ENCODE data around the gene CREBBP.
"Not testable (repeated sequence)": the region's sequence is repeated elsewhere in the genome, so short reads cannot be mapped to it uniquely, and the experiment has no call there.

Gene CREBBP

DNA sequence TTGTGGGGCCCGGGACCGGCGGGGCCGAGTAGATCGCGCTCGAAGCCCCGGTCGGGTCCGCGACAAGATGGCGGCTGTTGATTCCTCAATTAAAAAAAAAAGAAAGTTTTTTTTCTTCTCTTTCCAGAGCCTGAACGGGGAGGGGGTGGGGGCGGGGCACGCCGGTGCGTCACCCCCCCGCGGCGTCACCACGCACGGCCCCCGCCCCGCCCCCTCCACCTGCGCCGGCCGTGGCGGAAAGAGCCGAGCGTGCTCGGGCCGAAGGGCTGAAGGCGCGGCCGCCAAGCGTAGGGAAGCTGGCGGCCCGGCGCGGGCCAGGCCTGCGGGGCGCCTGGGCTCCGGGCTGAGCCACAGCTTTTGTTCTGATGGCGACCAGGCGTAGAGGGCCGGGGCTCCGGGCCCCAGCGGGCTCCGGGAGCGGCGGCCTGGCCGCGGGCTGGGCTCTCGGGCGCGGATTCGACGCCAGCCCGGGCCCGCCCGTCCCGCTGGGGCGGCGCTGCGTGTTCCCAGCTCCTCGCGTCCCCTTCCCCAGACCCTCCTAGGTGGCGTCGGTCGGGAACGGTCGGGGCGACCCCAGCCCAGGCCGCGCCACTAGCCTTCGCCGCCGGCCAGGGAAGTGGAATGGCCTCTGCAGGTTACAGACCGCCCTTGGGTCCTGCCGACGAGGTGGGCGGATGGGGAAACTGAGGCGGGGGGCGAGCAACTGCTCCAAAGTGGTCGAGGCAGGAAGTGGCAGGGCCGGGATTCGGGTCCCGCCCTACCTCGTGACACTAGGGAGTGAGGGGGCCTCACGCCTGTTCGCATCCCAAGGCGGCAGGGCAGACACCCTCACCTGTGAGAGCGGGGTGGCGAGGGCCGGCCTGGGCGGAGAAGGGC lies at the start of gene CREBBP:
CREBBP (minus strand) TSS at position 91 of the 876 bp plus-strand sequence. CDS start 797 bp downstream, outside the sequence.
- peak; percentile 90 for DNase-seq

- DNase-seq = not testable (repeated sequence)
Observed at GRCh38 chr16:3927147-3927546, 46.6 kb upstream of the CREBBP start.

DNA sequence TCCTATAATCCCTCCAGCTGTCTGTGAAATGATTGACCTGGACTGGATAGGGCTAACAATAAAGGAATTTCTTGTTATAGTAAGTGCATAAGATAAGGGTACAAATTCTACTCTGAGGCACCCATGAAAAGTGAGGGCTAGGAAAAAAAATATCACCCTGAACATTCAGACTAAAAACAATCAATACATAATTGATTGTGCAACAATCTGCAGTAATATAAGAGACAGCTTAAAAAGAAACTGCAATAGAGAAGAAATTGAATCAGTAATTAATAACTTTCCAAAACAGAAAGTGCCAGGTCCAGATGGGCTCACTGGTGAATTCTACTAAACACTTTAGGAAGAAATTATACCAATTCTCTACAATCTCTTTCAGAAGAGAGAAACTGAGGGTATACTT lies 44.2 kb upstream of the CREBBP start:
- no peak for DNase-seq

DNA sequence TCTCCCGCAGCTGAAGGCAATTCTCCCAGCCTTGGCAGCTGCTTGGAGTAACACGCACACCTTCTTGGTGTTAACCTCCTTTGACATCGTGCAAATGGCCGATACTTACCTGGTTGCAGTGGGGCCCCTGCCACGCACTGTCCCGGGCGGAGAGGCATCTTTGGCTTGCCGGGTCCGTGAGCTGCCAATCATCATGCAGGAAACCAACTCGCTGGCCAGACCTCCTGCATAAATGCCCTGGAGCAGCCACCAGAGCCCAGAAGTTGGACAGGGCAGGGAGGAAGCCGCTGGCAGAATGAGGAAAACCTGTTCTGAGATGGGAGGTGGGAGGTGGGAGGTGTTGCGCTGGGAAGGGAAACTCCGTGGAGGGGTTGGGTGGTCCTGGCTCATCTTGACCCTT lies 41.7 kb upstream of the CREBBP start:
- no peak for DNase-seq

DNA sequence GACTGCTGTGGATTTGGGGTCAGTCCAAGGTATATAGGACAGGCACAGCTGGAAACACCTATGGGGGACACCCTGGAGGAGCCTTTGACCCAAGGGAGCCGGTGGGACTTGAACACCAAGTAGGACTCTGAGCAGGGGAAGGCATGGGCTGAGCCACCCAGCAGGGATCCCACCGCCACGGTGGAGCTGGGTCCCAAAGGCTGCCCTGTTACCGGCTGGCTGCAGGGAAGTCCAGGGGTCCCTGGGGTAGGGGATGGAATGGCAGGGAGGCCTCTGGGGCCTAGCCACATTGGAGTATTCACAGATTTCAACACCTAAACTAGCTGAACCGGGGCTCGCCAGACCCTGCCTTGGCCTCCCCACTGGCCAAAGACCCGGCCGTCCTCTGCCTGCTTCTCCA lies 39.7 kb upstream of the CREBBP start:
- DNase-seq = no peak

DNA sequence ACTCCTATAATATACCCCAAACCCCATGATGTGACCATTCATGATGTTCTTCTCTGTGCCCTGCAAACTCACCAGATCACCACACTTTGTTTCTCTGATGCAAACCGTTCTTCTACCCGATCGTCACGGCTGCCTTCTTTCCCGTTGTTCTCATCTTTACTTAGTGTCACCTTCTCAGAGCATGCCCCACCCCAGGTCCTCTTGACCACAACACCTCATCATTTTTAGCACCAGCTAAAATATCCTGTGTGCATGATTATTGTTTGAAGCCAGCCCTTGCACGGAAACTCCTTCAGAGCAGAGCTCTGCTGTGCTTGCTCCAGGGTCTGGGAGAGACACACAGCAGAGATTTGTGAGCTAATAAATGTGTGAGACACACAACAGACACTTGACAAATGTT lies 38.9 kb upstream of the CREBBP start:
- no peak for DNase-seq

DNA sequence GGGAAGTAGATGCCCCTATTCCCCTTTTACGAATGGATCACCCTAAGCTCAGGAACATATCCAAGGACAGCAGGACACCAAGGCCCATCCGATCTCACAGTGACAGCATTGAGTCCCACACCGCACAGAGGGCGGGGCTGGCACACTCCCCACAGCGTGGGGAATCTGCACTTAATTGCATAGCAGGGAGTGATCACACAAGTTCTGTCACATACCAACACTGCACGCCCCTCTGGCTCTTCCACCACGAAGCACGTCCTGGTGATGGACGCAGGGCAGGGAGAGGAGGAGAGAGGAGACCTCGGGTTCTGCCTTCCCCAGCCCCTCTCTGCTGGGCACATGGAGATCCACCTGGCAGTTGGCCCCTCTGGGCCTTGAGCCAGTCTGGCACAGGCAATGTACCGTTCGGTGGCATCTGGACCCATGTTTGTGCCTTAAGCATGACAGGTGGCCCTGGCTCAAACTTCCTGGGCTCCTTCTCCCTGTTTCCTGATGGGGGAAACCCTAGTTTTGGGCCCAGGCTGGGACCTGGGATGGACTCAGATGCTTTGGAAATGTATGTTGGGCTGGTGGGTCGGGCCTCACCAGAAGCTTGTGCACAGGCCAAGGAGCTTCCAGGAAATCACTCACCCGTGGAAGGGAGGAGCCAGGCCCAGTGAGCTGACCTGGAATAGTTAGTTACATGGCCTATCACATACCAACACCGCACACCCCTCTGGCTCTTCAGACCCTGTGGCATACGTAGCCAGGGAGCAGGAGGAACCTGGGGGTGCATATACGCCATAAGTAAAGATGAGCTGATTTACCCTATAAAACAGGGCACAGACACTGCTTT lies 35.1 kb upstream of the CREBBP start:
- no peak for DNase-seq

DNA sequence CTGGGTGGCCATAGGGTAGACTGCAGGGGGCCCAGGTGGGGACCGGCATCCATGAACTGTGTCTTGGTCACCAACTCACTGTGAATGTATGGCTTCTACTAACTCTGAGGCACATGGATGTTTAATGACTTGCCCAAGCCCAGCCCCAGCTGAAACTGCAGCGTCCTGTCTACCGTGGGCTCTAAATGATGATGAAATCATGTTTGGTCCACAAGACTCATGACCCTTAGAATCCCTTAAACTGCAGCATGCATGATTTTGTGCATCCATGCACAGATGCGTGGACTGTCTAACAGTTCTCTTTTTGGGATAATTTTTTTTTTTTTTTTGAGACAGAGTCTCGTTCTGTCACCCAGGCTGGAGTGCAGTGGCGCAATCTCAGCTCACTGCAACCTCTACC lies 32.4 kb upstream of the CREBBP start:
- DNase-seq = no peak

GRCh38 chr16:3912373-3912772 lies 31.9 kb upstream of the CREBBP start:
- DNase-seq = no peak

DNA sequence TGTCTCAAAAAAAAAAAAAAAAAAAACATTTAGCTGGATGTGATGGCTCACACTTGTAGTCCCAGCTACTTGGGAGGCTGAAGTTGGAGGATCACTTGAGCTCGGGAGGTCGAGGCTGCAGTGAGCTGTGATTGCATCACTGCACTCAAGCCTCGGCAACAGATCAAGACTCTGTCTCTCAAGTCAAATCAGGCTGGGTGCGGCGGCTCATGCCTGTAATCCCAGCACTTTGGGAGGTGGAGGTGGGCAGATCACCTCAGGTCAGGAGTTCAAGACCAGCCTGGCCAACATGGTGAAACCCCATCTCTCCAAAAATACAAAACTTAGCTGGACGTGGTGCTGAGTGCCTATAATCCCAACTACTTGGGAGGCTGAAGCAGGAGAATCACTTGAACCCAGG lies 31.2 kb upstream of the CREBBP start:
- not testable (repeated sequence) for DNase-seq

DNA sequence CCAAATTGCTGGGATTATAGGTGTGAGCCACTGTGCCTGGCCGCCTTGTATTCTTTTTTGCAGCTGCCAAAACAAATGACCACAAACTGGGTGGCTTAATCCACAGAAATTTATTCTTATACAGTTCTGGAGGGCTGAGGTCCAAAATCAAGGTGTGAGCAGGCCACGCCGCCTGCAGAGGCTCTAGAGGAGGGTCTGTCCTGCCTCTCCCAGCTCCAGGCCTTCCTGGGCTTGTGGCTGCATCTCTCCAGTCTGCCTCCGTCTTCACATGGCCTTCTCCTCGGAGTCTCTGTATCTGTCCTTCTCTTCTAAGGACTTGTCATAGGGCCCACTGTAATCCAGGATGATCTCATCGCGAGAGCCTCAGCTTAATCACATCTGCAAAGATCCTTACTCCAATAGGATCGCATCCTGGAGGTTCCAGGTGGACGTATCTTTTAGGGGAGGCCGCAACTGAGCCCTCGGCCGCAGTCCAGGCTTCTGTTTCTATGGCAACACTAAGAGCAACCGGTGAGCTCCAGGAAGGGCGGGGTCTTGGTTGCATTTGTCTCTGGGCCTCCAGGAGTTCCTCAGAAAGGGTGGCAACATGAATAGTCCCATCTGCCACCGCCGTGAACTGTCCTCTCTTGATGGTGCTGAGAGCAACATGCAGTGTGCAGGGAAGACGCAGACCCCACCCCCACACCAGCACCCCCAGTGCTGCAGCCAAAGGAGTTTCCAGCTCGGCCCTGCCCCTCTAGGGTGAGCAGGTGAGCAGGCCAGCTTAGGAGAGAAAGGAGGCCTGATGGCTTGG lies 29.5 kb upstream of the CREBBP start:
- DNase-seq = peak; percentile 89

DNA sequence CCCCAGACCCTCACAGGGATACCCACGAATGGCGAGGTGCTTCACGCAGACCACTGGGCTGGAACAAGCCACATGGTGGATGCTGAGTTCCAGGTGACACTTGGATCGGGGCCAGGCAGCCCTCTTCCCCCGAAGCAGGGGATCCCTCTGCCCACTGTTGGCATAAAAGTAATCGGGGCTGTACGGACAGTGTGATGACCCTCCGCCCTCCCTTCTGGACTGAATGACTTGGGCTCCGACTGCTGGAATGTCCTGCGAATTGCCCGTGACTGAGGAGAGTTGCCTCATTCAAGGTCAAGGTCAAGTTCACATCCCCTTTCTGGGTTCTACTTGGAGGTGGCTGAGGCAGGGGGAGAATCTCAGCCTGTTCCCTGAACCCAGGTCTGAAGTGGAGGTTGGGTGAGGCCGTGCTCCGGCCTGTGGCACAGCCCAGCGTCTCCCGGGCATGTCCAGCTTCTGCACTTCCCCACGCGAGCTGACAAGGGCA lies 28.5 kb upstream of the CREBBP start:
- DNase-seq = no peak

DNA sequence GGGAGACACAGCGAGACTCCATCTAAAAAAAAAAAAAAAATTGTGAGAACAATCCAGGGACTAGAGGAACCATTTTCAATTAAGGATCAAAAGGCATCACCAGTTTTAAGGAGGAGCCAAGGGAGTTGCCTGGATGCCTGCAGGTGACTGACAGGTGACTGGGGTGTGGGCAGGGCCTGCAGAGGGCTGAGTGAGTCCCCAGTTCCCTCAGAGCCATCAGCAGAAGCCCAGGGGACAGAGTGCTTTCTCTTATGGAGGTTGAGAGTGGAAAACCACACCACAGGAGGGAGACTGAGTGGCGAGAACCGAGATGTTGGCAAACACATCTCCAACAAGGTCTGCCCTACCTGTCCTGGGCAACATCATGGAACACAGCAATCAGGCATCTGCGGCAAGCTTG lies 27.1 kb upstream of the CREBBP start:
- DNase-seq = no peak

DNA sequence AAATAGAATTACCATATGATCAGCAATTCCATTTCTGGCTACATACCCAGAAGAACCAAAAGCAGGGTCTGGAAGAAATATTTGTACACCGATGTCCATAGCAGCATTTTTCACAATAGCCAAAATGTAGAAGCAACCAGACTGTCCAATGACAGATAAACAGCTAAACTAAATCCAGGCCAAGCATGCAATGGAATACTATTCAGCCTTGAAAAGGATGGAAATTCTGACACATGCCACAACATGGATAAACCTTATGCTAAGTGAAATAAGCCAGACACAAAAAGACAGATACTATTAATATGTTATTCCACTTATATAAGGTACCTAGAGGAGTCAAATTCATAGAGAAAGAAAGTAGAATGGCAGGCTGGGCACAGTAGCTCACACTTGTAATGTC lies 25.9 kb upstream of the CREBBP start:
- DNase-seq = no peak

DNA sequence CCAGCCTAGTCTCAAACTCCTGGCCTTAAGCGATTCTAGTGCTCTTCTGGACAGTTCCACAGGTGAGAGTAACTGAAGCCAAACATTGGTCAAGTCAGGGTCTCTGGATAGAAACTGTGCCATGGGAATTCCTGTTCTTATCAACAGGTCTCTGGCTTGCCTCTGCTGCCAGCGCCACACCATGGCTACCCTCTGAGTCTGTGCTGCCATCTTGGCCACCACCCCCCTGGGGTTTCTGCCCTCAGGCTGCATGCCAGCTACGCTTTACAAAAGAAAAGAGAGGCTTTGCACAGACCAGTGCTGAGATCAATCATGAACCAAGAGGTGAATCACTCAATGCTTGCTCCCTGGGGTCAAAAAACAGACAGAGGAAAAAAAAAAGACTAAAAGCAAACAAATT lies 24.4 kb upstream of the CREBBP start:
- no peak for DNase-seq

DNA sequence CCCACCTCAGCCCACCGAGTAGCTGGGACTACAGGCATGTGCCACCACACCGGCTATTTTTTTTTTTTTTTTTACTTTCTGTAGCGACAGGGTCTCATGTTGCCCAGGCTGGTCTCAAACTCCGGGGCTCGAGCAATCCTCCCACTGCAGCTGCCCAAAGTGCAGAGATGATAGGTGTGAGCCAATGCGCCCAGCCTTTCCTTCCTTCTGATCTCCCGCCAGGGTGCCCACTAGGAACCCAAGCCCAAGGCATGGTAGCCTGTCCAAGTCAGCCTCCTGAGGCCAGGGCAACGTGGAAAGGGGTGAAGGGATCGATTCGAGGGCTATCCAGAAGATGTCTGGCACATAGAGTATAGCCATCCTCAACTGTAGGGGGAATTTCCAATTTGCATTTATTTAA lies 9.6 kb upstream of the CREBBP start:
- DNase-seq = no peak

DNA sequence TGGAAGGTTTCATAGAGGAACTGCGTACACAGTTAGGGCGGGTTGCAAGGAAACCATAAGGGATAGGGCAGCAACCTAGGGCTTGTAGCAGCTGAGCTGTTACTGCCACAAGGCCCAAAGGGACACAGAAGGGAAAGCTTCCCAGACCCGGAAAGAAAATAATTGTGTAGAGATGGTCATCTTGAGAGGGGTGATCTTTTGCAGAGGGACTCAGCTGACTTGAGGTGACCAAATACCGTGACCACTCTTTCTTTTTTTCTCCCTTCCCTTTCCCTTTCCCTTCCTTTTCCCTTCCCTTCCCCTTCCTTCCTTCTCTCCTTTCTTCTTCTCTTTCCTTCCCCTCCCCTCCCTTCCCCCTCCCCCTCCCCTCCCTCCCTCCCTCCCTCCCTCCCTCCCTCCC lies 8.5 kb upstream of the CREBBP start:
- no peak for DNase-seq

- not testable (repeated sequence) for DNase-seq
Observed at GRCh38 chr16:3885999-3886398, 5.5 kb upstream of the CREBBP start.

- no peak for DNase-seq
Observed at GRCh38 chr16:3884398-3884797, 3.9 kb upstream of the CREBBP start.

- peak; percentile 30 for DNase-seq
Observed at GRCh38 chr16:3882531-3882930, 2.0 kb upstream of the CREBBP start.

GRCh38 chr16:3881499-3881990 lies 1.0 kb upstream of the CREBBP start:
- no peak for DNase-seq

- peak; percentile 73 for DNase-seq
Observed at GRCh38 chr16:3879887-3880564, 487 bp downstream of the CREBBP start.
